Skeletal muscle cell (primary cell): ENCODE data around the gene TPRA1.

Source experiments
- DNase-seq: peaks from one replicate; pipeline ENCODE4 v3.0.0-alpha.2; 2010; ENCODE audit warnings: low read depth
- H3K4me3 ChIP-seq: 2 replicates; pipeline ENCODE4 v1.5.1; 2011; ENCODE audit warnings: low read depth, mild to moderate bottlenecking, control low read depth, low read length, moderate library complexity

Gene TPRA1

DNA sequence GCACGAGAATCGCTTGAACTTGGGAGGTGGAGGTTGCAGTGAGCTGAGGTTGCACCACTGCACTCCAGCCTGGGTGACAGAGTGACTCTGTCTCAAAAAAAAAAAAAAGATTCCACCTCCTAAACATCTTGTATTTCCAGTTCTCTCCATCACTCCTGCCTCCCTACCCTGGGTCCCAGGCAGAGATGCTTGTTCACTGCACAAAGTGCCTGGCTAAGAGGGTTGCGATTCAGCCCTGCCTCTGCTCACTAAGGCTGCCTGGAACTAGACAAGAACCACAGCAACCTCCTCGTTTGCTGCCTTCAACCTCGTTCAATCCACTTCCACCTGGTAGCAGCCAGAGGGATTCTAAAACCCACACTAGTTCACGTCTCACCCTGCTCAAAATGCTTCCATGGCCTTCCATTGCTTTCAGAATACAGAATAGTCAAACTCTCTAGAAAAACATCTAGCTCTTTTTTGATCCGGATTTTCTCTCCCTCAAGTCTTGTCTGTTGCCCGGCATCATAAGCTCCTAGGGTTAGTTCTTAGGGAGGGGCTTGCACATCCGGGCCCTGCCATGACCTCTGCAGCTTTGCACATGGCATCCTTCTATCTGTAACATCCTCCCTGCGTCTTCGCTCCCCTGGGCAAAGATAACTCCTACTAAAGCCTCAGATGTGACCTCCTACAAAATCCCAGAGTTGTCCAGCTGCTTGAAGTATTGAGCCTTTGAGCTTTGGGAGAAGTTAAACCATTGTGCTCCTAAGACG is 6.7 kb upstream of the TPRA1 start:
- H3K4me3 ChIP-seq, result no peak overlapping the region
- DNase-seq, result no peak

DNA sequence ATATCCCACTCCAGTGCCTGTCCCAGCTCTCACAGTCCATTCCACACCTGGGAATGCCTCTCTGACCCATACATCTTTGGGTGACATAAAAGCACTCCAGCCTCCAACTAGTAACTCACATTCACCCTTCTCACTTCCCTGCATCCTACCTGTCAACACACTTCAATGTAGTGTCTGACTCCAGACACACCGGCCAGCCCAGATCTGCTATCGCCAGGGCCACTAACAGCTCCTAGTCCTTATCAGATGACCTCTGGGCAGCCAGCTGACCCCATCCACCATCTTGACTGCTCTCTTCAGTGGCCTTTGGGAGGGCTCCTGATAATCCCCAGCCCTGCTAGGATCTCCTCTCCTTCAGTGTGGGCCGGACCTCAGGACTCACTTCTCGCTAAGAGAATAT is 4.8 kb upstream of the TPRA1 start:
- no peak overlapping the region for H3K4me3 ChIP-seq
- no peak for DNase-seq

GRCh38 chr3:127593178-127593577 is 2.6 kb upstream of the TPRA1 start:
- no peak for DNase-seq
- H3K4me3 ChIP-seq, result no peak overlapping the region

DNA sequence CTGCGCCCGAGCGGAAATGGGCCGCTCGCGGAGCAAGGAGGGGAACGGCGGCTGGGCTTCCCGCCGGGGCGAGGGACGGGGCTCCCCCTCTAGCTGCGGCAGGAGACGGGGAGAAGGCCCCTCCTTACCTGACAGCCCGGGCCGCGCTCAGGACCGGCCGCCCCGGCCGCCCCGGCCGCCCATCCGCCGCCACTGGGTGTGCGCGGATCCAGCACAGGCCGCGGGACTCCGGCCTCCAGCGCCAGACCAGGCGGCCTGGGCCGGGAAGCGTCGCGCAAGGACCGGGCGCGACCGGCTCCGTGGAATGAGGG is 296 bp downstream of the TPRA1 start:
- no peak for DNase-seq
- H3K4me3 ChIP-seq, result peak overlapping the region; percentile 90

DNA sequence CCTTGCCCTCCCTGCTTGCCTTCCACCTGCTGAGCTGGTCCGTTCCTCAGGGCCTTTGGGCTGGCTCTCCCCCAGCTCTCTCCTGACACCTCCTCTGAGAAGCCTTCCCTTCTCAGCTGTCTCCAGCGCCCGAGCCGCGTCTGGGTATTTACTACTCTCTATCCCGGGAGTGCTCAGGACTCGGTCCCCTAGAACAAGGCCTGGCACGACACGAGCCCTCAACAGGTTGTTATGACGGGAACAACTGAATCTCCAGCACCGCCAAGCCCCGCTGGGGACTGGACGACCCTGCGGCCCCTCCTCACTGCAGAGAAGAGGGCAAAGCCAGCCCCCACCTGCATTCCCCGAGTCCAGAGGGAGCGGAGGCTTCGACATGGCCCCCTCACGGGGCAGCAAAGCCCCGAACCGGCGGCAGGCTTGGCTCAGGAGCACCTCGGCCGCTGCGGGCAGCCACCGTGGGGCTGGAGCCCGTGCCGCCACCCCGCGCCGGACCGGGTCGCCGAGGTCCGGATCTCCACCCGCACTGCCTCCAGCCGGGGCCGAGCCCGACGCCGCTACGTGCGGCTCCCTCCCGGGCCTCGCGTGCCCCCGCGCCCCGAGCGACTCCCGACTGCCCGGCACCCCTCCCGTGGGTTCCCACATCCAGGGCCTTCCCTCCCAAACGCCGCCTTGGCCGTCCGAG is 792 bp downstream of the TPRA1 start:
- DNase-seq, result no peak
- peak overlapping the region; percentile 90 for H3K4me3 ChIP-seq

DNA sequence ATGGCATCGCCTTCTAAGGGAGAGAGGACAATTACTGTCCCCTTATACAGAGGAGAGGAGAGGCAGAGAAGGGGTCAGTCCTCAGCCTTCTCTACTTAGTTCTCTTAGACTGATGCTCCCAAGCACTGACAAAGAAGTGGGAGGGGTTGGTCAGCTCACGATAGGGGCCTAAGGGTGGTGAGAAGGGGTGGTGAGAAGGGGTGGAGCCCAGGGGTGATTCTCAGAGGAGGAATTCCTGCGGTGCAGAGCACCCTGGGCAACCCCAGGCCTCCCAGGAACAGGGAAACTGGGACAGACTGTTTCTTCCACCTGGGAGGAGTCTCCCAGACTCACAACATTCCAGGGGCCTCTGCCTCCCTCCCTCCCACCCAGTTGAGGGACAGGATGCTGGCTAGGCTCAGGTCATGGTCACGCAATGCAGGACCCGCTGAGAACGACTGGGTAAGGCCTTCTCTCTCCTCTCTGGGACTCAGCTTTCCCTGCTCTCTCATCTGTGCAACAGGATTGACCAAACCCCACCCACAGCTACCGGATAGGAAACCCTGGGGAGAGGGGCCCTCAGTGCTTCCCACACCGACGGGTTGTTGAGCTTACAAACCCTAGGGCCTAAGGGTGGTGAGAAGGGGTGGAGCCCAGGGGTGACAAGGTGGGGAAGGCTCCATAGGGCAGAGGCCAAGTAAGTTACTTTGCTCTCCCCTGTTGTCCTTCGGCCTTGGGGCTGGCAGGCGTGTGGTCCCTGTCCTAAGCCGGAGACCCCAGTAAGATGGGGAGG is 1.5 kb downstream of the TPRA1 start:
- DNase-seq, result peak; percentile 39

DNA sequence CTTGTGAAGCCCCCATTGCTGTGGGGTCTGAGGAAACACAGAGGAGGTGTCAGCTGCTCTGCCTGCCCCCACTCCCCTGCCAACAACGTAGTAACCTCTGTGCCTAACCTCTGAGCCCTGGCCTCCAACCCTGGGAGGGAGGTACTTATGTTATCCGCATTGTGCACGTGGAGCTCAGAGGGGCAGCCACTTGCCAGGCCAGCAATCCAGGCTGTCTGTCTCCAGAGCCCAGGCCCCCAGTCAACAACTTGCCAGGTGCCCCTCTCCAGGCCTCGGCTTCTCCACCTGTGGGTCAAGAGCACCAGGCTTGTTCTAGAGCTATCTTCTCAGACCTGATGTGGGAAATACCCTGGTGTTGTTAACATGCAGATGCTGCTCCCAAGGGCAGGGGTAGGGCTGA is 2.7 kb downstream of the TPRA1 start:
- no peak overlapping the region for H3K4me3 ChIP-seq
- no peak for DNase-seq

More for the DNA sequence above, 1.5 kb downstream of the TPRA1 start:
- H3K4me3 ChIP-seq, result peak overlapping the region; percentile 90

DNA sequence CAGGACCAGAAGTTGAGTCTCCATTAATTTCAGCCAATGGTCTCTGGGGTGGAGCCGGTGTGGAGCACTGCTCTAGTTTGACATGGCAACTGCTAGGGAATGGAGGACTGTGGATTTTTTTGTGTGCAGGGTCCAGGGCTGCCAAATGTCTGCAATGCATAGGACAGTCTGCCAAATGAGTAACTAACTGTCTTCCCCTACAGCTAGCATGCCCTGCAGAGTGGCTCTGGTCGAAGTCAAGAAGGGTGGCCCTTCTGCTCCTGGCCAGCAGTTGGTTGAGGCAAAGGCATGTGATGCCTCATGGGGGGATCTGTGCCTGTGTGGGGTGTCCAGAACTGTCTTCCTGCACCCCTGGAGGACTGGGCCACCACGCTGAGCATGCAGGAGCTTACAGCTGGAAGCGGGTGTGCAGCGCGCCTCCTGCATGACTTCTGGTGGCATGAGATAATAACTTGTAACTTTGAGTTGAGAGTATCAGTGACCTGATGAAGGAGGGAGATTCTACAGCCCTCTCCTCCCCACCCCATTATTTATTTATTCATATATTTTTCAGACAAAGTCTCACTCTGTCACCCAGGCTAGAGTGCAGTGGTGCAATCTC is 4.6 kb downstream of the TPRA1 start:
- no peak overlapping the region for H3K4me3 ChIP-seq
- no peak for DNase-seq

- no peak for DNase-seq
- H3K4me3 ChIP-seq, result no peak overlapping the region
Observed at GRCh38 chr3:127585163-127585812, 5.2 kb downstream of the TPRA1 start.

DNA sequence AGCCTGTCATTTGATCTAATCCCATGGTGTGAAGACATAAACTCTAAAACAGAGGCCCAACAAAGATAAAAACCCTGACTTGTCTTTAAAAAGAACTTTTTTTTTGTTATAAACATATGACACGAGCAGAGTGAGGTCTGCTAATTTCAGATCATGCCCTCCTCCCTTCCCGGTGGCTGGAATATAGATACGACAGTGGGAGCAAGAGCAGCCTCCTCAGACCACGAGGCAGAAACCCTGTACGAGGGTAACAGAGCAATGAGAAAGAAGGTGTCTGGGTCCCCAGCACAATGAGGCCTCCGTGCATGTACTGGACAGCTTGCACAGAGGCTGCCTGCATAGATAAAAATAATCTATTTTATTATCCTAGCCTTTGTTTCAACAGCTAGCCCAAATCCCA is 5.8 kb downstream of the TPRA1 start:
- no peak for DNase-seq

DNA sequence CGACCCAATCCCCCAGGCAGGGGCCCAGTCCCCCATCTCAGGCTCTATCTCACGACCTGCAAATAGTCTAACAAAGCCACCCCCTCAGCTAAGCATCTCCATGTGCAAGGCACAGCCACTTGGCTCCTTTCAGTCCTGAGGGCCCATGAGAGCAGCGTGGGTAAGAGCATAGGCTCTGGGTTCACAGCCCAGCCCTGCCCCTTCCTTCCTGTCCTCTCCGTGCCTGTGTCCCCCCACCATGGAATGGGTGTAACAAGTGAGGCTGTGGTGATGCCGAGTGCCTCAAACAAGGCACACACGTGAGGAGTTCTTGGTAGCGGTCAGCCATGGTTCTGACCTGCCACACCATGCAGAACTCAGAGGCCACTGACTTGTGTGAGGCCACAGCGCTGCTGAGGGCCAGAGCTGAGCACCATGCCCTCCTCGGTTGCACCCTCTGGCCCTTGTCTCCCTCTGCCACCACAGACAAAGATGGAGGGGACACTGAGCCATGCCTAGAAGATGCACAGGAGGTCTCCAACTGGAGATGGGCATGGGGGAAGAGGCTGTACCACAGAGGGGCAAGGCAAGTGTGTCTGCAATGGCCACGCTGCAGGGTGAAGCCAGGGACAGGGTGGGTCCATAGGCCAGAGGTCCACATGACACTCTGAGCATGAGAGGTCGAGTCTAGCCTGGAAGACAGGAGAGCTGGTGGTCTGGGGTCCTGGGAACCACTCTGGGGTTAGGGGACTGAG is 10.0 kb downstream of the TPRA1 start:
- DNase-seq, result no peak
- no peak overlapping the region for H3K4me3 ChIP-seq

More for the DNA sequence above, 5.8 kb downstream of the TPRA1 start:
- H3K4me3 ChIP-seq, result no peak overlapping the region

- H3K4me3 ChIP-seq, result no peak overlapping the region
Observed at GRCh38 chr3:127578802-127579201, 11.7 kb downstream of the TPRA1 start.

DNA sequence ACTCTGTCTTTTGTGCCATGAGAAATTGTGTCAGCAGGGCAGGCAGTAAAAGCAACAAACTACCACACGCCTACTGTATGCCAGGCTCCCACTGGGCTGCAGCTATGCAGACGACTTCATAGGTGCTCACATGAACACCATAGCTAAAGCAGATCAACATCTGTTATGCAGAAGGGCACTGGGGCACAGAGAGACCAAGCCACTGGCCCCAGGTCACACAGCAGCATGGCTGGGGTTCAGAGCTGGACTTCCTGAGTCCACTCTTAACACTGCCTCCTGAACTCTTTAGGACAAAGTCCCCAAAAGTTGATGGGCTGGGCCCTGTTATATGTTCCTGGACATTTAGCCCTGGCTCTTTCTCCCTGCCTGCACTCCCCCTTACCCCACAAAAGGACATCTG is 12.4 kb downstream of the TPRA1 start:
- DNase-seq, result no peak
- no peak overlapping the region for H3K4me3 ChIP-seq

More at GRCh38 chr3:127578802-127579201, 11.7 kb downstream of the TPRA1 start:
- DNase-seq, result no peak

DNA sequence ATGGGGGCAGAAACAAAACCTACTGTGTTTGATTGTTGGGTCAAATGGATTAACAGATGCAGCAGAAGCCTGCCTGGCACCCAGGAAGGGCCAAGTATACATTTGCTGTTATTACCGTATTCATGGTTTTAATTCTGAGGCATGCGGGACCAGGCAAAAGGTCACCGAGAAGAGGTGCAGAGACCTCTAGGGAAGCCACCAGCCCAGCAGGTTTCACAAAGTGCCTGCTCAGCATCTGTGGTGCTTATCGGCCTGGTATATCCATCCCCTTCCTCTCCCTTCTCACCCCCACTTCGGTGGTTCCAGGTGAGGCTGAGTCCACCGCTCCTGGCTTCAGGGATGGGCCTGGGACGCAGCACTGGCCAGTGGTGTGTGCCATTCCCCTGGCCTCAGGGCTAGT is 13.1 kb downstream of the TPRA1 start:
- no peak overlapping the region for H3K4me3 ChIP-seq

GRCh38 chr3:127574880-127575878 is 15.4 kb downstream of the TPRA1 start:
- H3K4me3 ChIP-seq, result no peak overlapping the region
- peak; percentile 43 for DNase-seq

More for the DNA sequence above, 13.1 kb downstream of the TPRA1 start:
- DNase-seq, result no peak

GRCh38 chr3:127573912-127574311 is 16.6 kb downstream of the TPRA1 start:
- no peak overlapping the region for H3K4me3 ChIP-seq
- DNase-seq, result no peak

- DNase-seq, result no peak
- H3K4me3 ChIP-seq, result no peak overlapping the region
Observed at GRCh38 chr3:127573401-127573800, 17.1 kb downstream of the TPRA1 start.

DNA sequence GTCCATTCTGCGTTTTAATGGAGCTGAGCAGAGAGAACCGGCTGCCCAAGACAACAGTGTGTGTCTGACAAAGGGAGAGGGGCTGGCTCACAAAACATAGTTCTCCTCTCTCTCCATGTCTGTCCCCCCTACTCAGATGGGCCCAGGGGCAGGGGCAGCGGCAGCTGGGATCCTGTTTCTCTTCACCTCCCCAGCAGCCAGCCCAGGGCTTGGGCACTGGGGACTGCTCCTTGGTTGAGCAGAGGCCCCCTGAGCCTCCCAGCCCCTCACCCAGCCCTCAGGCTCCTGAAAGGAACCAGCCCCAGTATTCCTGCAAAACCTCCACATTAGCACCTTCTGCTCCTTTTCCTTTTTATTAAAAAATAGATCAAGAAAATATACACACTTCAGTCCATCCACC is 17.8 kb downstream of the TPRA1 start:
- no peak overlapping the region for H3K4me3 ChIP-seq
- no peak for DNase-seq
